ENCODE data around the gene FHL2. TPM values are rescaled to one million over a fixed set of nuclear protein-coding genes. Genes with fewer than 3 reads are reported as not detected.

FHL2 gene
- total RNA-seq, 2 donors from 2014 or later: 77.6 to 107 TPM

GRCh38 chr2:105362862-105363591 is 35.8 kb downstream of the FHL2 start:
- peaks cover 0 to 12% of the 10 kb centered on the region in 2 donors for H3K4me1 ChIP-seq (ENCODE audit: control insufficient read depth in 1 of 2, low read depth in 2 of 2)
- H3K9me3 ChIP-seq: no peaks in the 10 kb centered on the region
- TF ChIP-seq CTCF (IDR thresholded peaks at IDR 0.05): no peak
- DNase-seq (ENCODE audit: low spot score) (no peak), ATAC-seq (ENCODE audit: insufficient number of reproducible peaks, low FRiP score, low read depth) (no peak)
- no peak overlapping the region for H3K4me3 ChIP-seq
- peaks cover 31% of the 10 kb centered on the region for H3K36me3 ChIP-seq
- H3K27me3 ChIP-seq (replicated peaks; ENCODE audit: insufficient read depth): no peaks in the 10 kb centered on the region
- no peak overlapping the region for H3K27ac ChIP-seq

- Histone ChIP-seq H3K9me3 (peaks cover 13% of the 10 kb centered on the region), H3K4me1 (ENCODE audit: control insufficient read depth in 1 of 2, low read depth in 2 of 2) (peaks cover 0 to 12% of the 10 kb centered on the region in 2 donors), H3K36me3 (peaks cover 31% of the 10 kb centered on the region), H3K27ac (no peak overlapping the region), H3K4me3 (no peak overlapping the region), H3K27me3 (replicated peaks; ENCODE audit: insufficient read depth) (no peaks in the 10 kb centered on the region)
- ATAC-seq (ENCODE audit: insufficient number of reproducible peaks, low FRiP score, low read depth) (no peak), DNase-seq (ENCODE audit: low spot score) (no peak)
- TF ChIP-seq CTCF (IDR thresholded peaks at IDR 0.05): no peak
These were observed 37.6 kb downstream of the FHL2 start for GRCh38 chr2:105361102-105361889.

- Histone ChIP-seq H3K27me3 (replicated peaks; ENCODE audit: insufficient read depth) (no peaks in the 10 kb centered on the region), H3K4me3 (no peak overlapping the region), H3K36me3 (peaks cover 25% of the 10 kb centered on the region), H3K4me1 (ENCODE audit: control insufficient read depth in 1 of 2, low read depth in 2 of 2) (peaks cover 0 to 12% of the 10 kb centered on the region in 2 donors), H3K27ac (no peak overlapping the region), H3K9me3 (peaks cover 14% of the 10 kb centered on the region)
- TF ChIP-seq CTCF (IDR thresholded peaks at IDR 0.05): no peak
- no peak for DNase-seq (ENCODE audit: low spot score)
- no peak for ATAC-seq (ENCODE audit: insufficient number of reproducible peaks, low FRiP score, low read depth)
These were observed 40.3 kb downstream of the FHL2 start for GRCh38 chr2:105358593-105358992.

DNA sequence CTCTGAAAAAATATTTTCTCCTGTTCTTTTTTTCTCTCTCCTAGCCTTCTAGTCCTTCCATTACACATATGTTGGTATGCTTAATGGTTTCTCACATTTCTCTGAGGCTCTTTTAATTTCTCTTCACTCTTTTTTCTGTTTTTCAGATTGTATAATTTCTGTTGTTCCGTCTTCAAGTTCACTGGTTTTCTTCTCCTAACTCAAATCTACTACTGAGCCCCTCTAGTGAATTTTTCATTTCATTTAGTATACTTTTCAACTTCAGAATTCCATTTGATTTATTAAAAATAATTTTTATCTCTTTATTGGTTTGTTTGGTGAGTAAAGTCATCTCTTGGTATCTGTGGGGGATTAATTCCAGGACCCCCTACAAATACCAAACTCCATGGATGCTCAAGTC is 41.7 kb downstream of the FHL2 start:
- TF ChIP-seq CTCF (IDR thresholded peaks at IDR 0.05): no peak
- DNase-seq (ENCODE audit: low spot score): no peak
- Histone ChIP-seq H3K9me3 (peaks cover 14% of the 10 kb centered on the region), H3K27ac (no peak overlapping the region), H3K27me3 (replicated peaks; ENCODE audit: insufficient read depth) (no peaks in the 10 kb centered on the region), H3K4me1 (ENCODE audit: control insufficient read depth in 1 of 2, low read depth in 2 of 2) (peaks cover 0 to 12% of the 10 kb centered on the region in 2 donors), H3K36me3 (peaks cover 16% of the 10 kb centered on the region), H3K4me3 (no peak overlapping the region)
- ATAC-seq (ENCODE audit: insufficient number of reproducible peaks, low FRiP score, low read depth): no peak

DNA sequence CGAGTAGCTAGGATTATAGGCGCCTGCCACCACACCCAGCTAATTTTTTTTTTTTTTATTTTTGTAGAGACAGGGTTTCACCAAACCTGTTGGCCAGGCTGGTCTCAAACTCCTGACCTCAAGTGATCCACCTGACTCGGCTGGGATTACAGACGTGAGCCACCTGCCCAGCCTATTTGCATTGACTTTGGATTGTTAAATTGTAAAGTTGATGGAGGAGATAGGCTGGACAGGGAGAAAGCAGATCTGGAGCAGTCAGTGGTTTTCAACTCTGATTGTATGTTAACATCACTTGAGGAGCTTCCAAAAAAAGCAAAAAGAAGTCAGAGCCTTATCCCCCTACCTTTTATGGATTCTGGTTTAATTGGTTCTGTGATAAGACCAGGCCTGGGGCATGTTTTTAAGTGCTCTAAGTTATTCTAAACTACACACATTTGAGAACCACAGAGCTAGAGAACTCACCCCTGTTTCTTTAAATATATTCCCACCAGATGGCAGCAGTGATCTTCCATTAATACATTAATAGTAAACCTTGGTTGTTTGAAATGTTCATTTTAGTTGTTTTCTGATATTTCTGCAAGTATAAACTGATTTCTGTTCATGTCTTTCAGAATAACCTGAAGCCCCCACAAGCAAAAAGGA is 54.0 kb downstream of the FHL2 start:
- no peak for TF ChIP-seq CTCF (IDR thresholded peaks at IDR 0.05)
- peaks cover 59% of the 10 kb centered on the region for H3K36me3 ChIP-seq
- H3K27me3 ChIP-seq (replicated peaks; ENCODE audit: insufficient read depth): no peaks in the 10 kb centered on the region
- H3K4me3 ChIP-seq: no peak overlapping the region
- DNase-seq (ENCODE audit: low spot score): no peak
- no peaks in the 10 kb centered on the region for H3K4me1 ChIP-seq (ENCODE audit: control insufficient read depth in 1 of 2, low read depth in 2 of 2)
- H3K27ac ChIP-seq: no peak overlapping the region
- H3K9me3 ChIP-seq: no peaks in the 10 kb centered on the region
- no peak for ATAC-seq (ENCODE audit: insufficient number of reproducible peaks, low FRiP score, low read depth)
